ENCODE data around the gene IGF2BP3. TPM values are rescaled to one million over a fixed set of nuclear protein-coding genes. Genes with fewer than 3 reads are reported as not detected.

IGF2BP3 gene
- total RNA-seq, 1 experiment from 2014 or later: 139 TPM

DNA sequence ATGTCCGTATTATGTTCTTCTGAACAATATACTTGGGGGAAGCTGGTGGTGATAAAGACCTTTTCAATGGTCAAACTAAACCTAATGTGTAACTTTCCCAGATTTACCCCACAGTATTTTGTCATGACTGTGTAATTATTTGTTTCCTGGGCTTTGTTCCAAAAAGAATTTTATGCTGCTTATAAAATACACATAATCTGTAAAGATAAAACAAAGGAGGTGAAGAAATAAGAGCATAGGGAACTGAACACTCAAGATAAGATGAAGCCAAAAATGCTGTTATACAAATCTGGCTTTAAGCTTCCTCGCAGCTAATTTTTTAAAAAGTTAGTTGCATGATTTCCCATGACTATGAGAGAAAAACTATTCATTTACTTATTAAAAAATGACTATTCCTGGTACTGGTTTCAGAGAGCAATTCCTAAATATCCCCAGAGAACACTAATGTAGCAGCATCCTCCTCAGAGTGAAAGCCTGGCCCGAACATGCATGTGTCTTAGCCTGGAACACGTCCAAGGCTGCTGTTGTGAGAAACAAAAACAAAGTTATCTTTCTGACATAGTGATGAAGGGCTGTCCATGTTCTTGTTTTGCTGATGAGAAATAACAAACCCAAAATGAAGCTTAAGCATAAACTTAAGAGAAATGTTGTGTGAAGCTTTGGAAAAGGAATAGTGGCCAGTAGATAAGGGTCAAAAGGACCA lies 137.2 kb downstream of the IGF2BP3 start:
- Histone ChIP-seq H3K79me2 (ENCODE audit: low read depth) (peaks cover 48% of the 10 kb centered on the region), H3K36me3 (ENCODE audit: low read depth) (peaks cover 70% of the 10 kb centered on the region), H2AFZ (no peak overlapping the region), H3K27me3 (ENCODE audit: insufficient read depth, low read depth) (no peaks in the 10 kb centered on the region), H3K4me2 (peak overlapping the region; percentile 48), H3K4me1 (replicated peaks; ENCODE audit: insufficient read depth) (peaks cover 52% of the 10 kb centered on the region), H3F3A (ENCODE audit: insufficient read depth, low read depth) (peaks cover 66% of the 10 kb centered on the region), H3K4me3 (no peak overlapping the region), H4K20me1 (ENCODE audit: insufficient read depth) (peaks cover 14% of the 10 kb centered on the region), H3K9me3 (ENCODE audit: insufficient read depth, low read depth) (peaks cover 6% of the 10 kb centered on the region; the same call in 1 of the 2 replicates), H3K27ac (no peak overlapping the region), H3K9me2 (ENCODE audit: insufficient read depth) (no peaks in the 10 kb centered on the region)
- intact Hi-C loops (cut with micrococcal nuclease; ENCODE audit: unreplicated experiment): no loop called here
- CTCF ChIA-PET: no interaction called here
- TF ChIP-seq EZH2 (IDR thresholded peaks at IDR 0.05; ENCODE audit: low read depth): no peak
- TF ChIP-seq, protein P1, sequence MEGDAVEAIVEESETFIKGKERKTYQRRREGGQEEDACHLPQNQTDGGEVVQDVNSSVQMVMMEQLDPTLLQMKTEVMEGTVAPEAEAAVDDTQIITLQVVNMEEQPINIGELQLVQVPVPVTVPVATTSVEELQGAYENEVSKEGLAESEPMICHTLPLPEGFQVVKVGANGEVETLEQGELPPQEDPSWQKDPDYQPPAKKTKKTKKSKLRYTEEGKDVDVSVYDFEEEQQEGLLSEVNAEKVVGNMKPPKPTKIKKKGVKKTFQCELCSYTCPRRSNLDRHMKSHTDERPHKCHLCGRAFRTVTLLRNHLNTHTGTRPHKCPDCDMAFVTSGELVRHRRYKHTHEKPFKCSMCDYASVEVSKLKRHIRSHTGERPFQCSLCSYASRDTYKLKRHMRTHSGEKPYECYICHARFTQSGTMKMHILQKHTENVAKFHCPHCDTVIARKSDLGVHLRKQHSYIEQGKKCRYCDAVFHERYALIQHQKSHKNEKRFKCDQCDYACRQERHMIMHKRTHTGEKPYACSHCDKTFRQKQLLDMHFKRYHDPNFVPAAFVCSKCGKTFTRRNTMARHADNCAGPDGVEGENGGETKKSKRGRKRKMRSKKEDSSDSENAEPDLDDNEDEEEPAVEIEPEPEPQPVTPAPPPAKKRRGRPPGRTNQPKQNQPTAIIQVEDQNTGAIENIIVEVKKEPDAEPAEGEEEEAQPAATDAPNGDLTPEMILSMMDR (conservative IDR thresholded peaks at IDR 0.05): no peak
- no TSS peak for BruUV-seq (replicated peaks)
- peak in 1 of 2 experiments; percentile 84 for DNase-seq
- POLR2A ChIA-PET (ENCODE audit: unreplicated experiment): interaction anchor here (0.6 kb wide), 1 partner anchor 198 kb away, joined by 3 read pairs; no protein-coding TSS in a partner anchor

DNA sequence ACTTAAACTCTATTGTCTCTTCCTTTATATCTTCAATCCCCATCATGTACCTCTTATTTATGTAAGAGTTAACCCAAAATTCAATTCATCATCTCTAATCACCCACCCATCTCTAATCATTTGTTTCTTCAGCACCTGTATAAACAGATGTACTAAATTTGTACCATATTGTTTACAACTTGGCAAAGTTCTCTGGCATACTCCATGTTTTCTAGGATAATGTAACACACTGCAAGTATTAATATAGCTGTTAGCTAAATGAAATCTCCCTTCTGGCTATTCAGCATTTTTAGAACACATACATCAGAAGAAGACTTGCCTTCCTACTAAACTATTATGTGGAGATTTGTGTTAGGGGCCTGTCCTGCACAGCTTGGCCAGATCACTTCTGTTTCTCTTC lies 138.1 kb downstream of the IGF2BP3 start:
- TF ChIP-seq, protein P1 (conservative IDR thresholded peaks at IDR 0.05): no peak
- TF ChIP-seq EZH2 (IDR thresholded peaks at IDR 0.05; ENCODE audit: low read depth): no peak
- H3K79me2 ChIP-seq (ENCODE audit: low read depth): peaks cover 47% of the 10 kb centered on the region
- no peaks in the 10 kb centered on the region for H3K27me3 ChIP-seq (ENCODE audit: insufficient read depth, low read depth)
- H3K4me3 ChIP-seq: no peak overlapping the region
- ChIA-PET CTCF (no interaction called here), POLR2A (ENCODE audit: unreplicated experiment) (no interaction called here)
- BruUV-seq (replicated peaks): no TSS peak
- peaks cover 69% of the 10 kb centered on the region for H3K36me3 ChIP-seq (ENCODE audit: low read depth)
- H3K4me2 ChIP-seq: peak overlapping the region; percentile 48; the same call in 1 of the 2 replicates
- no peak overlapping the region for H2AFZ ChIP-seq
- H3K27ac ChIP-seq: no peak overlapping the region
- no peaks in the 10 kb centered on the region for H3K9me2 ChIP-seq (ENCODE audit: insufficient read depth)
- H3K4me1 ChIP-seq (replicated peaks; ENCODE audit: insufficient read depth): peaks cover 52% of the 10 kb centered on the region
- H3K9me3 ChIP-seq (ENCODE audit: insufficient read depth, low read depth): no peaks in the 10 kb centered on the region
- H3F3A ChIP-seq (ENCODE audit: insufficient read depth, low read depth): peaks cover 60% of the 10 kb centered on the region
- intact Hi-C loops (cut with micrococcal nuclease; ENCODE audit: unreplicated experiment): no loop called here
- DNase-seq: no peak
- peaks cover 14% of the 10 kb centered on the region for H4K20me1 ChIP-seq (ENCODE audit: insufficient read depth)

DNA sequence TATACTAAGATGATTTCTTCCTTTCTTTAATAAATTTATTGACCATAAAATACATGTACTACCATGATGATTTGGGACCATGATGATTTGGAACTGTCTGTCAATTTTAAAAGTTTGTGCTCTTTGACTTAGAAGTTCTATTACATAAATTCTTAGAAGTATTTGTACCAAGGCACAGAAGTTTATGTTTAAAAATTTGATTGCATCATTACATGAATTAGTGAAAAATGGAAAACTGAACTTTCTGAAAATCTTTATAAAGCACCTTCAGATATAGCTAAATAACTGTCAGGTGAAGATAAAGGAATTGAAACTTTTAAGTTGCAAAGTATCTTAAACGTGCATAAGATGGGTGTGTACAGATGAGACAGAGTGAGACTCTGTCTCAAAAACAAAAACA lies 139.2 kb downstream of the IGF2BP3 start:
- peaks cover 44% of the 10 kb centered on the region for H3K79me2 ChIP-seq (ENCODE audit: low read depth)
- BruUV-seq (replicated peaks): no TSS peak
- TF ChIP-seq EZH2 (IDR thresholded peaks at IDR 0.05; ENCODE audit: low read depth): no peak
- TF ChIP-seq, protein P1 (conservative IDR thresholded peaks at IDR 0.05): no peak
- no peak overlapping the region for H3K4me3 ChIP-seq
- H3K27ac ChIP-seq: no peak overlapping the region
- H3K27me3 ChIP-seq (ENCODE audit: insufficient read depth, low read depth): no peaks in the 10 kb centered on the region
- no peaks in the 10 kb centered on the region for H3K9me2 ChIP-seq (ENCODE audit: insufficient read depth)
- H3K4me2 ChIP-seq: no peak overlapping the region
- peaks cover 14% of the 10 kb centered on the region for H4K20me1 ChIP-seq (ENCODE audit: insufficient read depth)
- intact Hi-C loops (cut with micrococcal nuclease; ENCODE audit: unreplicated experiment): no loop called here
- ChIA-PET POLR2A (ENCODE audit: unreplicated experiment) (no interaction called here), CTCF (no interaction called here)
- DNase-seq: no peak
- no peaks in the 10 kb centered on the region for H3K9me3 ChIP-seq (ENCODE audit: insufficient read depth, low read depth)
- peaks cover 59% of the 10 kb centered on the region for H3K36me3 ChIP-seq (ENCODE audit: low read depth)
- H2AFZ ChIP-seq: no peak overlapping the region
- peaks cover 50% of the 10 kb centered on the region for H3F3A ChIP-seq (ENCODE audit: insufficient read depth, low read depth)
- peaks cover 41% of the 10 kb centered on the region for H3K4me1 ChIP-seq (replicated peaks; ENCODE audit: insufficient read depth)

Measured in PC-9 (cell line).